Measurements from ENCODE around the gene APOL1. TPM values are rescaled to one million over a fixed set of nuclear protein-coding genes. Genes with fewer than 3 reads are reported as not detected.

APOL1 gene
- total RNA-seq, 8 experiments from 2014 or later: 0.09 to 171 (median 14.0) TPM; not detected in 1

GRCh38 chr22:36213586-36213985 lies 39.3 kb upstream of the APOL1 start:
- H3K4me3 ChIP-seq: no peak overlapping the region
- ATAC-seq (replicated peaks in 6 of 8): peak in 5 of 8 experiments; percentile 41 to 99 (median 88)
- in situ Hi-C loops (cut with MboI; ENCODE audit: low pct_unique_long_range_greater_than_20kb in 2 of 9, low sequenced_read_pairs in 9 of 9, unreplicated experiment in 9 of 9): no loop called here
- WGBS, 10 experiments: 50 to 100% (median 72%) methylated on average over 1 to 4 of the region's 4 CpGs; no CpG with 5 or more reads in 2 of the 10 experiments
- H3K27ac ChIP-seq: no peak overlapping the region
- H3K4me1 ChIP-seq (replicated peaks in 1 of 2): peaks cover 0 to 7% of the 10 kb centered on the region in 2 donors

- peaks cover 5 to 7% of the 10 kb centered on the region in 2 donors for H3K4me1 ChIP-seq (replicated peaks in 1 of 2)
- WGBS, 10 experiments: 66 to 90% (median 80%) methylated on average over 1 to 2 of the region's 2 CpGs; no CpG with 5 or more reads in 5 of the 10 experiments
- peak in 5 of 8 experiments; percentile 21 to 86 (median 77) for ATAC-seq (replicated peaks in 6 of 8)
- no peak overlapping the region for H3K4me3 ChIP-seq
- H3K27ac ChIP-seq: no peak overlapping the region
- in situ Hi-C loops (cut with MboI; ENCODE audit: low pct_unique_long_range_greater_than_20kb in 2 of 9, low sequenced_read_pairs in 9 of 9, unreplicated experiment in 9 of 9): no loop called here
These were observed 37.0 kb upstream of the APOL1 start for GRCh38 chr22:36215981-36216380.

GRCh38 chr22:36218648-36219193 lies 34.2 kb upstream of the APOL1 start:
- in situ Hi-C loops (cut with MboI; ENCODE audit: low pct_unique_long_range_greater_than_20kb in 2 of 9, low sequenced_read_pairs in 9 of 9, unreplicated experiment in 9 of 9): no loop called here
- Histone ChIP-seq H3K4me1 (replicated peaks in 1 of 2) (peaks cover 7 to 11% of the 10 kb centered on the region in 2 donors), H3K27ac (no peak overlapping the region), H3K4me3 (no peak overlapping the region)
- WGBS, 10 experiments: 66 to 93% (median 78%) methylated on average over 4 to 7 of the region's 7 CpGs; no CpG with 5 or more reads in 1 of the 10 experiments
- ATAC-seq (replicated peaks in 6 of 8): no peak

GRCh38 chr22:36220451-36220921 lies 32.4 kb upstream of the APOL1 start:
- in situ Hi-C loops (cut with MboI; ENCODE audit: low pct_unique_long_range_greater_than_20kb in 2 of 9, low sequenced_read_pairs in 9 of 9, unreplicated experiment in 9 of 9): no loop called here
- Histone ChIP-seq H3K4me1 (replicated peaks in 1 of 2) (peaks cover 6 to 11% of the 10 kb centered on the region in 2 donors), H3K4me3 (no peak overlapping the region), H3K27ac (no peak overlapping the region)
- peak; percentile 19 to 70 (median 58) for ATAC-seq (replicated peaks in 6 of 8)
- 1 to 84% (median 42%) methylated on average over 1 to 8 of the region's 9 CpGs; no CpG with 5 or more reads in 2 of the 10 experiments for WGBS, 10 experiments

- H3K27ac ChIP-seq: no peak overlapping the region
- in situ Hi-C loops (cut with MboI; ENCODE audit: low pct_unique_long_range_greater_than_20kb in 2 of 9, low sequenced_read_pairs in 9 of 9, unreplicated experiment in 9 of 9): no loop called here
- 0 to 33% (median 15%) methylated on average over 1 to 6 of the region's 7 CpGs; no CpG with 5 or more reads in 1 of the 10 experiments for WGBS, 10 experiments
- H3K4me1 ChIP-seq (replicated peaks in 1 of 2): peaks cover 0 to 11% of the 10 kb centered on the region in 2 donors
- no peak overlapping the region for H3K4me3 ChIP-seq
- ATAC-seq (replicated peaks in 6 of 8): peak; percentile 21 to 78 (median 59)
These were observed 30.9 kb upstream of the APOL1 start for GRCh38 chr22:36221799-36222751.

- in situ Hi-C loops (cut with MboI; ENCODE audit: low pct_unique_long_range_greater_than_20kb in 2 of 9, low sequenced_read_pairs in 9 of 9, unreplicated experiment in 9 of 9): no loop called here
These were observed 30.0 kb upstream of the APOL1 start for GRCh38 chr22:36222887-36223450.

GRCh38 chr22:36223504-36223903 lies 29.4 kb upstream of the APOL1 start:
- 20 to 96% (median 87%) methylated on average over 1 to 4 of the region's 8 CpGs; no CpG with 5 or more reads in 5 of the 10 experiments for WGBS, 10 experiments
- Histone ChIP-seq H3K4me1 (replicated peaks in 1 of 2) (peaks cover 0 to 11% of the 10 kb centered on the region in 2 donors), H3K27ac (no peak overlapping the region), H3K4me3 (no peak overlapping the region)
- ATAC-seq (replicated peaks in 6 of 8): no peak
- in situ Hi-C loops (cut with MboI; ENCODE audit: low pct_unique_long_range_greater_than_20kb in 2 of 9, low sequenced_read_pairs in 9 of 9, unreplicated experiment in 9 of 9): no loop called here

More at GRCh38 chr22:36222887-36223450, 30.0 kb upstream of the APOL1 start:
- 60 to 100% (median 80%) methylated on average over 1 to 5 of the region's 9 CpGs; no CpG with 5 or more reads in 3 of the 10 experiments for WGBS, 10 experiments
- no peak for ATAC-seq (replicated peaks in 6 of 8)
- Histone ChIP-seq H3K4me1 (replicated peaks in 1 of 2) (peaks cover 0 to 11% of the 10 kb centered on the region in 2 donors), H3K4me3 (no peak overlapping the region), H3K27ac (no peak overlapping the region)

- no peak overlapping the region for H3K4me3 ChIP-seq
- WGBS, 10 experiments: 74 to 100% (median 87%) methylated on average over 1 to 4 of the region's 4 CpGs; no CpG with 5 or more reads in 5 of the 10 experiments
- H3K4me1 ChIP-seq (replicated peaks in 1 of 2): peaks cover 0 to 15% of the 10 kb centered on the region in 2 donors
- in situ Hi-C loops (cut with MboI; ENCODE audit: low pct_unique_long_range_greater_than_20kb in 2 of 9, low sequenced_read_pairs in 9 of 9, unreplicated experiment in 9 of 9): no loop called here
- no peak overlapping the region for H3K27ac ChIP-seq
- ATAC-seq (replicated peaks in 6 of 8): no peak
These were observed 28.7 kb upstream of the APOL1 start for GRCh38 chr22:36224245-36224644.

GRCh38 chr22:36225333-36225922 lies 27.5 kb upstream of the APOL1 start:
- in situ Hi-C loops (cut with MboI; ENCODE audit: low pct_unique_long_range_greater_than_20kb in 2 of 9, low sequenced_read_pairs in 9 of 9, unreplicated experiment in 9 of 9): no loop called here
- 33 to 100% (median 73%) methylated on average over 1 to 5 of the region's 9 CpGs; no CpG with 5 or more reads in 5 of the 10 experiments for WGBS, 10 experiments
- no peak overlapping the region for H3K4me3 ChIP-seq
- ATAC-seq (replicated peaks in 6 of 8): peak in 2 of 8 experiments; percentile 5 to 10
- peaks cover 0 to 13% of the 10 kb centered on the region in 2 donors for H3K4me1 ChIP-seq (replicated peaks in 1 of 2)
- H3K27ac ChIP-seq: no peak overlapping the region

GRCh38 chr22:36226189-36226588 lies 26.7 kb upstream of the APOL1 start:
- peaks cover 0 to 10% of the 10 kb centered on the region in 2 donors for H3K4me1 ChIP-seq (replicated peaks in 1 of 2)
- WGBS, 10 experiments: no CpG with 5 or more reads among the region's 5 CpGs
- in situ Hi-C loops (cut with MboI; ENCODE audit: low pct_unique_long_range_greater_than_20kb in 2 of 9, low sequenced_read_pairs in 9 of 9, unreplicated experiment in 9 of 9): no loop called here
- peak in 2 of 8 experiments; percentile 3 for ATAC-seq (replicated peaks in 6 of 8)
- H3K27ac ChIP-seq: no peak overlapping the region
- no peak overlapping the region for H3K4me3 ChIP-seq

GRCh38 chr22:36227396-36227795 lies 25.5 kb upstream of the APOL1 start:
- WGBS, 10 experiments: 83 to 100% (median 92%) methylated on average over 1 to 5 of the region's 9 CpGs; no CpG with 5 or more reads in 3 of the 10 experiments
- Histone ChIP-seq H3K27ac (no peak overlapping the region), H3K4me1 (replicated peaks in 1 of 2) (peaks cover 0 to 4% of the 10 kb centered on the region in 2 donors), H3K4me3 (no peak overlapping the region)
- in situ Hi-C loops (cut with MboI; ENCODE audit: low pct_unique_long_range_greater_than_20kb in 2 of 9, low sequenced_read_pairs in 9 of 9, unreplicated experiment in 9 of 9): no loop called here
- no peak for ATAC-seq (replicated peaks in 6 of 8)

GRCh38 chr22:36227806-36228205 lies 25.1 kb upstream of the APOL1 start:
- in situ Hi-C loops (cut with MboI; ENCODE audit: low pct_unique_long_range_greater_than_20kb in 2 of 9, low sequenced_read_pairs in 9 of 9, unreplicated experiment in 9 of 9): no loop called here
- 20 to 96% (median 76%) methylated on average over 1 to 5 of the region's 8 CpGs; no CpG with 5 or more reads in 4 of the 10 experiments for WGBS, 10 experiments
- Histone ChIP-seq H3K27ac (no peak overlapping the region), H3K4me1 (replicated peaks in 1 of 2) (peaks cover 0 to 4% of the 10 kb centered on the region in 2 donors), H3K4me3 (no peak overlapping the region)
- no peak for ATAC-seq (replicated peaks in 6 of 8)

All from motor neuron (in vitro differentiated cells).